NB4 (cell line): ENCODE data around the gene KLF3.

Source experiments
- DNase-seq: peaks from one replicate; pipeline ENCODE4 v3.0.0; 2010; ENCODE audit warnings: low read depth
- H3K4me3 ChIP-seq: one replicate; pipeline ENCODE4 v1.5.1; 2011; ENCODE audit warnings: mild to moderate bottlenecking, low read depth, low read length, moderate library complexity
- MYC ChIP-seq: IDR thresholded peaks from 2 replicates; pipeline ENCODE4 v1.6.1; 2011; ENCODE audit warnings: low read depth, low read length
- POLR2A ChIP-seq: IDR thresholded peaks from 2 replicates; pipeline ENCODE4 v1.6.1; 2011; ENCODE audit warnings: mild to moderate bottlenecking; ENCODE audit not compliant: insufficient read length; ENCODE audit errors: extremely low read depth
- TF ChIP-seq, protein P1 (sequence below): IDR thresholded peaks from one replicate; pipeline ENCODE4 v1.5.1; 2012; ENCODE audit warnings: low read depth, low read length
- TF ChIP-seq, protein P2 (sequence below): IDR thresholded peaks from 2 replicates; pipeline ENCODE4 v1.6.1; 2011; ENCODE audit warnings: low read depth, low read length

The KLF3 gene

DNA sequence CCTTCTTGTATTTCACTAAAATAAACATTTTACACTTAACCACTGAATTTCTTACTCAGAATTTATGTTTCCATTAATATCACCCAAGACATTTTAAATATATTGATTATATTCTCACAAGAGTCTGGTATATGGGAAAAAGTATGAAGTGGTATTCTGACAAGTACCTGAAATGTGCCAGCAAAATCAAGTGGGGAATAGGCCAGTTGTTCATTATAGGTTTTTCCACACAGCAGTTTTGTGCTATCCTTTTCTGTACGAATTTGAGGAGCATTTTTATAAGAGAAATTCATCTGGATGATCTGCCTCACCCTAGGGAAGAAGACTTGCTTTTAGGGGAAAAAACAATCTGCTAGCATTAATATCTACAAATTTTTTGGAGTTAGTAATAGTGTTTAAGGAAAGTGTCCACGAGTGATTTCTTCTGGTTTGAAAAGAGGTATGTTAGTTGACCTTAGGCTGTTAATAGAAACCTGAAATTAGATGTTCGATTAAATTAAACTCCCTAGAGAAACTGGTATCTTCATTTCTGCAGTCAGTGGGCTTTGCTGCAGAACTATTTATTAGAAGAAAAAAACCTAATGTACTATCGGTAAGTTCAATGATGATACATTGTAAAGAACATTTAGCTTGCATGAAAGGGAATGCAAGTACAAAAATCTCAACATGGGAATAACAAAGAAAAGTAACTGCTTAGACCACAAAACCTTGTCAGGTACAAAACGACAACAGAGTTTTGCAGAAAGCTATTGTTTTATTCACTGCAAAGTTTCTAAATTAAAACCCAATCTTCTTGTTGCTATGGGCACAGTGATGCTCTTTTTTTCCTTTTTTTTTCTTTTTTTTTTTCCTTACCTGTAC, 1.8 kb downstream of the KLF3 start:
- no peak for DNase-seq
- TF ChIP-seq, protein P1, sequence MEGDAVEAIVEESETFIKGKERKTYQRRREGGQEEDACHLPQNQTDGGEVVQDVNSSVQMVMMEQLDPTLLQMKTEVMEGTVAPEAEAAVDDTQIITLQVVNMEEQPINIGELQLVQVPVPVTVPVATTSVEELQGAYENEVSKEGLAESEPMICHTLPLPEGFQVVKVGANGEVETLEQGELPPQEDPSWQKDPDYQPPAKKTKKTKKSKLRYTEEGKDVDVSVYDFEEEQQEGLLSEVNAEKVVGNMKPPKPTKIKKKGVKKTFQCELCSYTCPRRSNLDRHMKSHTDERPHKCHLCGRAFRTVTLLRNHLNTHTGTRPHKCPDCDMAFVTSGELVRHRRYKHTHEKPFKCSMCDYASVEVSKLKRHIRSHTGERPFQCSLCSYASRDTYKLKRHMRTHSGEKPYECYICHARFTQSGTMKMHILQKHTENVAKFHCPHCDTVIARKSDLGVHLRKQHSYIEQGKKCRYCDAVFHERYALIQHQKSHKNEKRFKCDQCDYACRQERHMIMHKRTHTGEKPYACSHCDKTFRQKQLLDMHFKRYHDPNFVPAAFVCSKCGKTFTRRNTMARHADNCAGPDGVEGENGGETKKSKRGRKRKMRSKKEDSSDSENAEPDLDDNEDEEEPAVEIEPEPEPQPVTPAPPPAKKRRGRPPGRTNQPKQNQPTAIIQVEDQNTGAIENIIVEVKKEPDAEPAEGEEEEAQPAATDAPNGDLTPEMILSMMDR = no peak
- TF ChIP-seq, protein P2, sequence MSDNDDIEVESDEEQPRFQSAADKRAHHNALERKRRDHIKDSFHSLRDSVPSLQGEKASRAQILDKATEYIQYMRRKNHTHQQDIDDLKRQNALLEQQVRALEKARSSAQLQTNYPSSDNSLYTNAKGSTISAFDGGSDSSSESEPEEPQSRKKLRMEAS = no peak
- no peak for TF ChIP-seq POLR2A
- no peak for TF ChIP-seq MYC
- H3K4me3 ChIP-seq = peak overlapping the region; percentile 58

DNA sequence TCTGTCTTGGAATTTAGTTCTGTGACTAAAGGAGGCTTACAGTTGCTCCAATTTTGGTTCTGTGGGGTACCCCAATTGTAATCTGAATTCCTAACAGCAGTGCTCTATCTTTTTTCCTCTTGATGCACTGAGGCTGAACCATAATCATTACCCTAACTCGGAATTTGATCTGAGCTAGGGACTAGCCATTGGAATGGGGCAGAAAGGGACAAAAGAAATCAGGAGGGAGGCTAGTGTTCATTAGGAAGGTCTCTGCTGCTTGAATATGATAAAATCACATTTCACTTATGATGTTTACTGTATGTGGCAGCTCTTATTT, 2.7 kb downstream of the KLF3 start:
- TF ChIP-seq, protein P2 = no peak
- TF ChIP-seq POLR2A = no peak
- H3K4me3 ChIP-seq = peak overlapping the region; percentile 50

DNA sequence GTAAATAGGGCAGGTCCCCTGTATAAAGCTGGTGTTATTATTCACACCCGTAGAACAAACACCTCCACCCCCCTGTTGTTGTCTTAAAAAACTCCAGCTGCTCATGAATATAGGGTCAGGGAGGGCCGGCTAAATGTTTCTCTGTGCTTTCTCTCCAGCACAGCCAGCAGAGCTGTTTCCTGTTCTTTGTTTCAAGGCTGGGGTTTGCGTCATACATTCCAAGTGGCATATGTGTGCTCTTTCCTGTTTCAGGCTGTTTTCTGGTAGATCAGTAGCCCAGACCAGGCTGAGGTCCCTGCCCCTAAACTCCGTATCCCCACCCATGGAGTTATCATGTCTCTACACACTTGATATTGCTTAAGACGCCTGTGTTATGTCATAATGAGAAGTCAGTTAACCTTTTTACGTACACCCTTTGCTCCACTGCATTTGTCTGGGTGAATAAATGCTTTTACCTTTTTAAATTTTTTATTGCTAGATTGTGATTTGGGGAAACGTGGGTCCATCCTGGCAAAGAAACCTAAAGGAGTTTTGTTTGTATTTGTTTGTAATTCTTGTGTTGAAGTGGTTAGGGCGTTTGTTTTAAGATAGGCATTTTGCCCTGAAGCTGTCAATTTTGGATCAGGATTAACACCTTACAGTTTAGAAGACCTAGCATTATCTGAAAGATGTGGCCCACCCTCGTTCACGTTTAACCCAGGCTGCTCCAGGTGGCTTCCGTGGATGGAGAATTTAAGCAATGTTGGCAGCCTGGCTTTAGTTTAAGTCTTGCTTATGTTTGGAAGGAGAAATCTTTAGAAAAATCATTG, 3.3 kb downstream of the KLF3 start:
- peak overlapping the region; percentile 50 for H3K4me3 ChIP-seq
- peak; percentile 98 for DNase-seq
- TF ChIP-seq POLR2A (no peak), MYC (peak; percentile 80)
- TF ChIP-seq, protein P2 = peak; percentile 72; the same call in 1 of the 2 replicates
- TF ChIP-seq, protein P1 = no peak

More for the DNA sequence above, 2.7 kb downstream of the KLF3 start:
- DNase-seq = no peak

DNA sequence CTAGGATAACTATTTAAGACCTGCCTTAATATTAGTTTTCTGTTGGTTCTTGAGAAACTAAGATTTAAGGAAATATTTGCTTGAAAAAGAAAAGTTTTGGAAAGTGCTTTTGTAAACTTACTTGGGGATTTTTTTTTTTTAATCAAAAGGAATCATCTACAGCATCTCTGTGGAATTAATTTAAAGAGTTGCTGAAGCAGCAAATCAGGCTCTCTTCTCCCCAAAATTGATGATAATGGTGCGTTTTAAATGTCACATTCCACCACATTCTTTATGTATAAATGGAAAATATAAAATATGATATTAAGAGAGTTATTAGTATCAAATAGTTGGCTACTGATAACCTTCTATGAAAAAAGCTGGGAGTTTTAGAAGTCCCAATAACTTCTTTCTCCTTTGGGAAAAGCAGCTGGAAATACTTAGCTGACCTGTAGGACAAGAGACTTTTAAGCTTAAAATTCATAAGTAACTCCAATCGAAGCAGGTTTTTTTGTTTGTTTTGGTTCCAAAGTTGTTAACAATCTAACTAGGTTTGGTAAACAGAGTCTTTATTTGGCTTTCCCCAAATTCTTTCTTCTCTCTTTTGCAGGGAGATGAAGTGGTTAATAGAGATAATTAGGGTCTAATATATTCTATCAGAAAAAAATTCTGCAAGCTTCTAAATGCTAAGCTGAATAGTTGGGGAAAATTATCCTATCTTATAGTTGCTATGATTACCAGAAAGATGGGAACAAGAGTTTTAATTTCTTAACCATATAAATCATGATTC, 4.4 kb downstream of the KLF3 start:
- DNase-seq = no peak
- TF ChIP-seq, protein P2 = no peak
- TF ChIP-seq MYC (no peak), POLR2A (no peak)
- TF ChIP-seq, protein P1 = no peak
- no peak overlapping the region for H3K4me3 ChIP-seq

DNA sequence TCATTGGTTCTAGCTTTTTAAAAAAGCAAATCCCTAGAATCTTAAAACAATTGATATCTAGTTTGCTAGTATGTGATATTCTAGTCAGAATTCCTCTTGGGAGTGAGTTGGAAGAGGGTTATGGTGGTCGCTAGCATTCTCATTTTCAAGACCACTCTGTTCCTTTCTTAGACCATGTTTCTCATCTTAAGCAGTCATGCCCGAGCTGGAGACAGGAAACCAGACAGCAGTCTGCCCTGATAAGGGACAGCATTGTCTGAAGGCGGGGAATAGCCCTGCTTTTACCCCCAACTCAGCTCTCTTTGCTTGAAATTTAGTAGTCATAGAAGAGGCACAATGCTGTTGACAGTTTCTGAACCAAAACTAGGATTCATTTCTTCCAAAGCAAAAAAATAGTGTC, 5.2 kb downstream of the KLF3 start:
- H3K4me3 ChIP-seq = no peak overlapping the region
- TF ChIP-seq, protein P1 = no peak
- no peak for TF ChIP-seq MYC
- no peak for TF ChIP-seq POLR2A
- peak; percentile 33 for DNase-seq
